AG10803 (cell line): ENCODE data around the gene SLC2A13.

ENCODE experiments used
- DNase-seq: peaks from one replicate; pipeline ENCODE4 v3.0.0; 2010; ENCODE audit warnings: low read depth
- H3K4me3 ChIP-seq: 2 replicates; pipeline ENCODE4 v1.5.1; 2011; ENCODE audit warnings: mild to moderate bottlenecking, low read length, control low read depth
- TF ChIP-seq, protein P1 (sequence below): conservative IDR thresholded peaks from 2 replicates; pipeline ENCODE4 v1.5.1; 2011; ENCODE audit warnings: mild to moderate bottlenecking, low read length, control low read depth, inconsistent platforms

SLC2A13 gene

GRCh38 chr12:40105265-40105514, 691 bp downstream of the SLC2A13 start:
- H3K4me3 ChIP-seq: peak overlapping the region; percentile 81
- TF ChIP-seq, protein P1, sequence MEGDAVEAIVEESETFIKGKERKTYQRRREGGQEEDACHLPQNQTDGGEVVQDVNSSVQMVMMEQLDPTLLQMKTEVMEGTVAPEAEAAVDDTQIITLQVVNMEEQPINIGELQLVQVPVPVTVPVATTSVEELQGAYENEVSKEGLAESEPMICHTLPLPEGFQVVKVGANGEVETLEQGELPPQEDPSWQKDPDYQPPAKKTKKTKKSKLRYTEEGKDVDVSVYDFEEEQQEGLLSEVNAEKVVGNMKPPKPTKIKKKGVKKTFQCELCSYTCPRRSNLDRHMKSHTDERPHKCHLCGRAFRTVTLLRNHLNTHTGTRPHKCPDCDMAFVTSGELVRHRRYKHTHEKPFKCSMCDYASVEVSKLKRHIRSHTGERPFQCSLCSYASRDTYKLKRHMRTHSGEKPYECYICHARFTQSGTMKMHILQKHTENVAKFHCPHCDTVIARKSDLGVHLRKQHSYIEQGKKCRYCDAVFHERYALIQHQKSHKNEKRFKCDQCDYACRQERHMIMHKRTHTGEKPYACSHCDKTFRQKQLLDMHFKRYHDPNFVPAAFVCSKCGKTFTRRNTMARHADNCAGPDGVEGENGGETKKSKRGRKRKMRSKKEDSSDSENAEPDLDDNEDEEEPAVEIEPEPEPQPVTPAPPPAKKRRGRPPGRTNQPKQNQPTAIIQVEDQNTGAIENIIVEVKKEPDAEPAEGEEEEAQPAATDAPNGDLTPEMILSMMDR: no peak
- peak; percentile 27 for DNase-seq

GRCh38 chr12:40104461-40105264, 1.2 kb downstream of the SLC2A13 start:
- no peak for DNase-seq
- peak overlapping the region; percentile 81 for H3K4me3 ChIP-seq
- TF ChIP-seq, protein P1: no peak

DNA sequence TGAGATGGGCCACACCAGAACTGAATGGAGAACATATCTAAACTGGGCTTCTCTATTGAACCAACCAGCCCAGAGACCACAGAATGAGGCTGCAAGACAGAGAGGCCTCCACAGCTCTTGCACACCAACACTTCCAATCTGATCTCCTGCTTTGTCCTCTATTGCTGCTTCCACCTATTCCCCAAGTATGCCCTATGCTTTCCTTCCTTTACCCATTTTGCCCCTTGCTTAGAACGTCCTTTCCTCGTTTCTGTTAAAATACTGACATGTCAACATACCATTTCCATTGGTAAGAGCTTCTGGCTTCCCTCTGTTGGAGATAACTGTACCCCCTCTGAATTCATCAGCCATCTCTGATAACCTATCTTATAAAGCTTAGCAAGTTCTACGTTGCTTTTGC, 2.8 kb downstream of the SLC2A13 start:
- TF ChIP-seq, protein P1: no peak
- H3K4me3 ChIP-seq: no peak overlapping the region
- no peak for DNase-seq

DNA sequence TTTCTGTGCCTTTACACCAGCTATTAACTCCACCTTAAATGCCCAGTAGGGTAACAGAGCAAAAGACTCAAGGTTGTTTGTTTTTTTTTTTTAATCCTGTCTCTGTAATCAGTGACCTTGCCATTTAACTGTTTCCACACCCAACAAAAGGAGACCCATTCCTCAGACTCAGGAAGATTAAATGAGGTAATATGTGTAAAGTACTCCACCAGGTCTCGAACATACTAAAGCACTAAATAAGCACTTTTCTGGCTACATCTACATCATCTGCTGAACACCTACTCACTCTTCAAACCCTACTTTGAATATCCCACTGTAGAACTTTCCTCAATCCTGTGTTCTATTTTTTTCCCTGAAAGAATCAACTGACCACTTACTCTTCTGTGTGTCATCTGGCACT, 4.1 kb downstream of the SLC2A13 start:
- no peak overlapping the region for H3K4me3 ChIP-seq
- DNase-seq: no peak
- TF ChIP-seq, protein P1: no peak

DNA sequence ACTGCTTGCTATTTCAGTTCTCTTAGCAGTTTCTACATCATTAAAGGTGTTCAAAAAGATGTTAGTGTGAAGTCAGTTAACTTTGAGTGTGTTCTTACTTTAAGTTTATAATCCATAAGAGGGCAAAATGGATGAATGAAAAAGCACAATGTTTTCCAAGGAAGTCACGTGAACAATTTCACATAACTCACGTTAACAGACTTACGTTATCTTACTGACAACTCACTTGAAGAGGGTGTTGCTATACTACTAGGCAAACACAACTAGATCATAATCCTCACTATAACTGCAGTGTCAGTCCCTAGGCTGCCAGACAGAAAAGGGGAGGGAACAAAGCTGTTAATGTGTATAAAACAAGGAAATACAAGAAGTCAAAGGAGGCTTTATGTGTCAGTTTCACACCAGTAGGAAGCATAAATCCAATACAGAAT, 6.4 kb downstream of the SLC2A13 start:
- TF ChIP-seq, protein P1: no peak
- no peak overlapping the region for H3K4me3 ChIP-seq
- DNase-seq: no peak

DNA sequence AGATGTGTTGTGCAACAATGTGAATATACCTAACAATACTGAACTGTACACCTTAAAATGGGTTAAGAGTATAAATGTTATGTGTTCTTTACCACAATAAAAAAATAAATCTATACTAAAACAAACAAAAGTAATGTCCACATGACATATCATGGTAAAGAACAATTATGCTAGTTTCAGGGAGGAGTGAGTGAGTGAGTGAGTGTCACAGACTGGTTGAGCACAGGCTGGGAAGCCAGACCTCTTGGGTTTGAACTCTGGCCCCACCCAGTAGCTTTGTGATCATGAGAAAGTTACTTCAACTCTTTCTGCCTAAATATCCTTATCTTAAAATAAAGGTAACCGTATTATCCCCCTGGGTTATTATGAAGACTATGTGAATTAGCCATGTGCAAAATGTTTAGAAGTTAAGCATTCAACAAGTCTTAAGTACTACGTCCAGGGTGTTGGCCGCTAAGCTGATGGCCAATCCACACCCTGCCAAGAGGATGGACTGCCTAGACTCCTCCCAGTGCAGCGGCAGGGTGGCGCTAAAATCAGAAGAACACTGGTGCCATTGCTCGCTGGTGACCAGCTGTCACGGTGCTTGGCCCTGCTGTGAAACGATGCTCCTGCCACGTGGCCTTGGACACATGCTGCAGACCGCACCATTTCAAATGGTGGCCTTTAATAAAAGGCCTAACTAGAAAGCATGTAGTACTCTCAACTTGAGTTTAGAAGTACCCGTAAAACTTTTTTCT, 7.3 kb downstream of the SLC2A13 start:
- TF ChIP-seq, protein P1: no peak
- H3K4me3 ChIP-seq: no peak overlapping the region
- no peak for DNase-seq

- TF ChIP-seq, protein P1: no peak
- DNase-seq: no peak
- no peak overlapping the region for H3K4me3 ChIP-seq
These were observed 12.4 kb downstream of the SLC2A13 start for GRCh38 chr12:40093512-40093911.
